Neural progenitor cell (in vitro differentiated cells): ENCODE measurements around the gene KIDINS220. TPM values are rescaled to one million over a fixed set of nuclear protein-coding genes. Genes with fewer than 3 reads are reported as not detected.

Experiments used
- DNase-seq: peaks from one replicate; pipeline ENCODE4 v3.0.0-alpha.2; 2016; ENCODE audit warnings: low spot score
- H2AFZ ChIP-seq: fragments of 200-600 bp; sonication (generic); replicated peaks from 2 replicates; pipeline ENCODE4 v1.6.1; 2016; ENCODE audit warnings: antibody characterized with exemption
- H3F3A ChIP-seq: fragments of 200-600 bp; sonication (generic); 2 replicates; pipeline ENCODE4 v1.6.1; 2016; ENCODE audit warnings: antibody characterized with exemption, low read depth
- H3K27ac ChIP-seq: fragments of 200-600 bp; sonication (generic); 2 replicates; pipeline ENCODE4 v1.5.1; 2016; ENCODE audit warnings: mild to moderate bottlenecking
- H3K27me3 ChIP-seq: fragments of 200-600 bp; sonication (generic); 2 replicates; pipeline ENCODE4 v1.6.1; 2016; ENCODE audit warnings: mild to moderate bottlenecking, moderate library complexity
- H3K36me3 ChIP-seq: fragments of 200-600 bp; sonication (generic); 2 replicates; pipeline ENCODE4 v1.5.1; 2016
- H3K4me1 ChIP-seq: fragments of 200-600 bp; sonication (generic); 2 replicates; pipeline ENCODE4 v1.6.1; 2016; ENCODE audit warnings: mixed run types
- H3K4me2 ChIP-seq: fragments of 200-600 bp; sonication (generic); 2 replicates; pipeline ENCODE4 v1.6.1; 2016
- H3K4me3 ChIP-seq: fragments of 200-600 bp; sonication (generic); 2 replicates; pipeline ENCODE4 v1.5.1; 2016
- H3K79me2 ChIP-seq: fragments of 200-600 bp; sonication (generic); 2 replicates; pipeline ENCODE4 v1.6.1; 2016; ENCODE audit warnings: low read depth
- H3K9ac ChIP-seq: fragments of 200-600 bp; sonication (generic); 2 replicates; pipeline ENCODE4 v1.6.1; 2016
- H3K9me3 ChIP-seq: fragments of 200-600 bp; sonication (generic); 2 replicates; pipeline ENCODE4 v1.5.1; 2016; ENCODE audit warnings: low read depth
- H4K20me1 ChIP-seq: fragments of 200-600 bp; sonication (generic); 2 replicates; pipeline ENCODE4 v1.6.1; 2016; ENCODE audit warnings: low read depth
- H3K27ac Mint-ChIP-seq: 3 replicates; pipeline ENCODE4 v1.8.0; 2021; ENCODE audit warnings: mixed read lengths
- H3K27me3 Mint-ChIP-seq: 2 replicates; pipeline ENCODE4 v1.8.0; 2022; ENCODE audit warnings: low read depth, mild to moderate bottlenecking, inconsistent platforms, moderate library complexity, mixed read lengths; ENCODE audit not compliant: insufficient read depth
- H3K36me3 Mint-ChIP-seq: 3 replicates; pipeline ENCODE4 v1.8.0; 2021; ENCODE audit warnings: mixed read lengths
- H3K4me1 Mint-ChIP-seq: 3 replicates; pipeline ENCODE4 v1.8.0; 2021; ENCODE audit warnings: mixed read lengths
- H3K4me3 Mint-ChIP-seq: 3 replicates; pipeline ENCODE4 v1.8.0; 2021; ENCODE audit warnings: mild to moderate bottlenecking, moderate library complexity, mixed read lengths
- H3K9me3 Mint-ChIP-seq: 3 replicates; pipeline ENCODE4 v1.8.0; 2020; ENCODE audit warnings: mixed read lengths
- CTCF ChIP-seq: fragments of 200-600 bp; sonication (generic); IDR thresholded peaks from 2 replicates; pipeline ENCODE4 v1.5.1; 2017; ENCODE audit warnings: antibody characterized with exemption, mild to moderate bottlenecking
- EZH2 ChIP-seq: fragments of 200-600 bp; sonication (generic); IDR thresholded peaks from 2 replicates; pipeline ENCODE4 v1.6.1; 2017; ENCODE audit warnings: antibody characterized with exemption, mild to moderate bottlenecking, moderate library complexity
- EZH2phosphoT487 ChIP-seq: fragments of 200-600 bp; sonication (generic); IDR thresholded peaks from 2 replicates; pipeline ENCODE4 v1.6.1; 2017; ENCODE audit warnings: antibody characterized with exemption
- total RNA-seq: library from RNA; depleted of rRNA; stranded (reverse); fragments of >200 nt; gene quantifications from 2 replicates; pipeline ENCODE4 v1.2.3, GENCODE V29; 2015; ENCODE audit warnings: low replicate concordance

Gene KIDINS220
- total RNA-seq, 1 donor from 2014 or later, result 56.1 TPM

GRCh38 chr2:8701681-8702379 lies 135.6 kb downstream of the KIDINS220 start:
- Mint-ChIP-seq H3K36me3 (no peaks in the 10 kb centered on the region), H3K9me3 (peaks cover 11% of the 10 kb centered on the region), H3K4me1 (no peaks in the 10 kb centered on the region), H3K27ac (no peak overlapping the region), H3K4me3 (no peak overlapping the region), H3K27me3 (peaks cover 2% of the 10 kb centered on the region)
- H4K20me1 ChIP-seq, result no peaks in the 10 kb centered on the region
- H3K27ac ChIP-seq, result no peak overlapping the region
- no peak overlapping the region for H3K9ac ChIP-seq
- no peaks in the 10 kb centered on the region for H3K27me3 ChIP-seq
- DNase-seq, result no peak
- H3K4me2 ChIP-seq, result no peak overlapping the region
- no peak for TF ChIP-seq CTCF
- TF ChIP-seq EZH2, result no peak
- no peak for TF ChIP-seq EZH2phosphoT487
- no peak overlapping the region for H3K4me3 ChIP-seq
- H3F3A ChIP-seq, result no peaks in the 10 kb centered on the region
- H3K79me2 ChIP-seq, result no peaks in the 10 kb centered on the region
- no peaks in the 10 kb centered on the region for H3K36me3 ChIP-seq
- H3K9me3 ChIP-seq, result no peaks in the 10 kb centered on the region
- H2AFZ ChIP-seq, result no peak overlapping the region
- H3K4me1 ChIP-seq, result no peaks in the 10 kb centered on the region

GRCh38 chr2:8699839-8700238 lies 137.6 kb downstream of the KIDINS220 start:
- no peak overlapping the region for H3K4me3 Mint-ChIP-seq
- Histone ChIP-seq H3K9ac (no peak overlapping the region), H3K79me2 (no peaks in the 10 kb centered on the region)

GRCh38 chr2:8697190-8697589 lies 140.2 kb downstream of the KIDINS220 start:
- Histone ChIP-seq H3K9ac (no peak overlapping the region), H4K20me1 (no peaks in the 10 kb centered on the region), H3K9me3 (no peaks in the 10 kb centered on the region), H3K27ac (no peak overlapping the region), H3K79me2 (no peaks in the 10 kb centered on the region), H3K4me2 (no peak overlapping the region), H3K36me3 (no peaks in the 10 kb centered on the region), H3F3A (no peaks in the 10 kb centered on the region), H2AFZ (no peak overlapping the region), H3K27me3 (peaks cover 9% of the 10 kb centered on the region), H3K4me1 (no peaks in the 10 kb centered on the region), H3K4me3 (no peak overlapping the region)
- Mint-ChIP-seq H3K9me3 (peaks cover 11% of the 10 kb centered on the region), H3K27me3 (peaks cover 4% of the 10 kb centered on the region), H3K4me3 (no peak overlapping the region), H3K36me3 (no peaks in the 10 kb centered on the region), H3K4me1 (peaks cover 2% of the 10 kb centered on the region), H3K27ac (no peak overlapping the region)
- no peak for TF ChIP-seq CTCF
- TF ChIP-seq EZH2phosphoT487, result no peak
- TF ChIP-seq EZH2, result no peak
- DNase-seq, result no peak

More at GRCh38 chr2:8699839-8700238, 137.6 kb downstream of the KIDINS220 start:
- H3K27ac ChIP-seq, result no peak overlapping the region
- Mint-ChIP-seq H3K4me1 (no peaks in the 10 kb centered on the region), H3K27ac (no peak overlapping the region), H3K9me3 (peaks cover 11% of the 10 kb centered on the region), H3K27me3 (peaks cover 4% of the 10 kb centered on the region), H3K36me3 (no peaks in the 10 kb centered on the region)
- H3F3A ChIP-seq, result no peaks in the 10 kb centered on the region
- no peak for DNase-seq
- H2AFZ ChIP-seq, result no peak overlapping the region
- no peak overlapping the region for H3K4me3 ChIP-seq
- H3K9me3 ChIP-seq, result no peaks in the 10 kb centered on the region
- H3K4me1 ChIP-seq, result no peaks in the 10 kb centered on the region
- no peaks in the 10 kb centered on the region for H3K27me3 ChIP-seq
- no peaks in the 10 kb centered on the region for H4K20me1 ChIP-seq
- H3K36me3 ChIP-seq, result no peaks in the 10 kb centered on the region
- TF ChIP-seq EZH2 (no peak), CTCF (no peak), EZH2phosphoT487 (no peak)
- H3K4me2 ChIP-seq, result no peak overlapping the region
